GM19397 (cell line): ENCODE results near the gene BAX.

Experiments
- ATAC-seq: cut with Tn5 transposase; IDR thresholded peaks from one replicate; pipeline ENCODE4 v1.9.1; 2021; ENCODE audit warnings: mild to moderate bottlenecking, moderate library complexity; ENCODE audit not compliant: unreplicated experiment

The BAX gene

GRCh38 chr19:49011194-49011593 lies 56.5 kb downstream of the BAX start:
- ATAC-seq, result no peak
